AG10803 (cell line): Measurements from ENCODE around the gene ASB2.

Experiments
- DNase-seq: peaks from one replicate; pipeline ENCODE4 v3.0.0; 2010; ENCODE audit warnings: low read depth
- H3K4me3 ChIP-seq: 2 replicates; pipeline ENCODE4 v1.5.1; 2011; ENCODE audit warnings: mild to moderate bottlenecking, low read length, control low read depth
- CTCF ChIP-seq: conservative IDR thresholded peaks from 2 replicates; pipeline ENCODE4 v1.5.1; 2011; ENCODE audit warnings: mild to moderate bottlenecking, low read length, control low read depth, inconsistent platforms

ASB2 gene

GRCh38 chr14:93928184-93929047 is 48.0 kb downstream of the ASB2 start:
- no peak for DNase-seq
- H3K4me3 ChIP-seq, result no peak overlapping the region
- no peak for TF ChIP-seq CTCF

- H3K4me3 ChIP-seq, result no peak overlapping the region
- TF ChIP-seq CTCF, result no peak
- DNase-seq, result no peak
These were observed 48.6 kb downstream of the ASB2 start for GRCh38 chr14:93927800-93928145.

- no peak within 1 kb of the TSS for H3K4me3 ChIP-seq
- TF ChIP-seq CTCF, result no peak
- no peak for DNase-seq
These were observed 49.2 kb downstream of the ASB2 start, which contains the start of gene FAM181A for GRCh38 chr14:93926873-93927799. Gene FAM181A (plus strand): TSS chr14:93927344. CDS start chr14:93928286, 942 bp downstream.

- H3K4me3 ChIP-seq, result no peak overlapping the region
- DNase-seq, result no peak
- TF ChIP-seq CTCF, result no peak
These were observed 50.0 kb downstream of the ASB2 start for GRCh38 chr14:93926245-93926872.

GRCh38 chr14:93925374-93925895 is 50.9 kb downstream of the ASB2 start:
- no peak for DNase-seq

More at GRCh38 chr14:93925374-93925895, 50.9 kb downstream of the ASB2 start:
- H3K4me3 ChIP-seq, result no peak overlapping the region
- no peak for TF ChIP-seq CTCF
